HCT116 (cell line): ENCODE measurements around the gene VASH2. TPM values are rescaled to one million over a fixed set of nuclear protein-coding genes. Genes with fewer than 3 reads are reported as not detected.

Experiments used
- ATAC-seq: fragments of 200-7000 bp; cut with Tn5 transposase; 2 replicates; pipeline ENCODE4 v1.9.1; 2020; ENCODE audit warnings: mild to moderate bottlenecking, moderate library complexity
- BruUV-seq: library from RNA; stranded (reverse); fragments of 400-500 nt; replicated peaks from 2 replicates; lab custom pipeline; 2021; lab: Mats Ljungman, UMichigan
- CTCF ChIA-PET: fragments of 300-600 bp; sonication (Branson Sonifier 250); formaldehyde crosslinking; loops from one replicate; lab custom pipeline; 2021; ENCODE audit warnings: antibody characterized with exemption; lab: Charles Lee
- POLR2A ChIA-PET: fragments of 300-600, 350-600 bp; sonication (Branson Sonifier 250); formaldehyde crosslinking; loops from one replicate; lab custom pipeline; 2021; ENCODE audit warnings: antibody characterized with exemption; lab: Charles Lee
- RAD21 ChIA-PET, 2 experiments: fragments of 300-600 bp; sonication (Branson Sonifier 250); formaldehyde crosslinking; loops; one replicate each; lab custom pipeline; 2023; ENCODE audit warnings: low total read pairs in 2 of 2; ENCODE audit not compliant: uncharacterized antibody in 2 of 2, unreplicated experiment in 2 of 2, low non-redundant PET in 1 of 2; lab: Charles Lee
- DNase-seq: peaks from one replicate; pipeline ENCODE4 v3.0.0-alpha.2; 2010; ENCODE audit warnings: low read depth, low spot score
- H2AFZ ChIP-seq: fragments of 200-600 bp; shearing (Covaris generic), sonication (generic); 2 replicates; pipeline ENCODE4 v1.6.1; 2017; ENCODE audit warnings: low read depth, mixed run types, mixed read lengths, antibody characterized with exemption, low read length; ENCODE audit not compliant: poor library complexity, severe bottlenecking
- H3K27ac ChIP-seq: 2 replicates; pipeline ENCODE4 v1.5.1; 2012; ENCODE audit warnings: low read depth, low read length
- H3K27me3 ChIP-seq: fragments of 200-600 bp; sonication (generic); 2 replicates; pipeline ENCODE4 v1.6.1; 2016; ENCODE audit warnings: mixed run types, low read length, mixed read lengths; ENCODE audit not compliant: insufficient read depth
- H3K36me3 ChIP-seq, 2 experiments: fragments of 200-500 bp in 1 of 2; fragments of 200-600 bp in 1 of 2; sonication (Bioruptor generic) in 1 of 2; sonication (generic) in 1 of 2; 2 replicates each; pipeline versions ENCODE4 v1.5.1 to v1.6.1; 2014 to 2016; ENCODE audit warnings: low read length in 2 of 2, inconsistent platforms in 1 of 2, mixed read lengths in 1 of 2, mixed run types in 1 of 2; ENCODE audit not compliant: insufficient read depth in 2 of 2, control insufficient read depth in 1 of 2
- H3K4me1 ChIP-seq, 2 experiments: fragments of 200-600 bp in 1 of 2; sonication (generic) in 1 of 2; 2 replicates each; pipeline versions ENCODE4 v1.5.1 to v1.6.1; 2012 to 2017; ENCODE audit warnings: low read length in 2 of 2, inconsistent platforms in 1 of 2, mild to moderate bottlenecking in 1 of 2, mixed read lengths in 1 of 2, mixed run types in 1 of 2, moderate library complexity in 1 of 2; ENCODE audit not compliant: insufficient read depth in 2 of 2, control insufficient read depth in 1 of 2
- H3K4me2 ChIP-seq: fragments of 200-600 bp; sonication (generic); 2 replicates; pipeline ENCODE4 v1.6.1; 2017; ENCODE audit warnings: mixed run types, low read length, mixed read lengths
- H3K4me3 ChIP-seq, 2 experiments: fragments of 200-600 bp in 1 of 2; sonication (generic) in 1 of 2; replicated peaks in 1 of 2; 2 replicates each; pipeline ENCODE4 v1.5.1; 2011 to 2016; ENCODE audit warnings: low read length in 2 of 2, control low read depth in 1 of 2, low read depth in 1 of 2, mild to moderate bottlenecking in 1 of 2, mixed read lengths in 1 of 2, mixed run types in 1 of 2
- H3K79me2 ChIP-seq: fragments of 200-600 bp; sonication (generic); 2 replicates; pipeline ENCODE4 v1.6.1; 2017; ENCODE audit warnings: mild to moderate bottlenecking, mixed run types, low read length, moderate library complexity, mixed read lengths; ENCODE audit not compliant: insufficient read depth
- H3K9ac ChIP-seq: fragments of 200-600 bp; sonication (generic); 2 replicates; pipeline ENCODE4 v1.6.1; 2016; ENCODE audit warnings: low read length, mixed read lengths
- H3K9me2 ChIP-seq: fragments of 200-600 bp; sonication (generic), shearing (Covaris generic); 2 replicates; pipeline ENCODE4 v1.6.1; 2017; ENCODE audit warnings: mixed run types, mild to moderate bottlenecking, moderate library complexity; ENCODE audit not compliant: insufficient read depth
- H3K9me3 ChIP-seq, 2 experiments: fragments of 200-500 bp in 1 of 2; fragments of 200-600 bp in 1 of 2; sonication (Bioruptor generic) in 1 of 2; sonication (generic) in 1 of 2; 2 replicates each; pipeline ENCODE4 v1.6.1; 2014 to 2017; ENCODE audit warnings: low read length in 2 of 2, mixed read lengths in 2 of 2, inconsistent platforms in 1 of 2, low read depth in 1 of 2, mild to moderate bottlenecking in 1 of 2, mixed run types in 1 of 2, moderate library complexity in 1 of 2; ENCODE audit not compliant: control insufficient read depth in 1 of 2, insufficient read depth in 1 of 2
- H4K20me1 ChIP-seq: fragments of 200-600 bp; sonication (generic), shearing (Covaris generic); 2 replicates; pipeline ENCODE4 v1.6.1; 2017; ENCODE audit warnings: mixed run types, mild to moderate bottlenecking, moderate library complexity; ENCODE audit not compliant: insufficient read depth
- CBX3 ChIP-seq: IDR thresholded peaks from 2 replicates; pipeline ENCODE4 v1.6.1; 2012; ENCODE audit warnings: low read depth
- CEBPB ChIP-seq: IDR thresholded peaks from 2 replicates; pipeline ENCODE4 v1.6.1; 2012; ENCODE audit warnings: low read depth
- EGR1 ChIP-seq: IDR thresholded peaks from 2 replicates; pipeline ENCODE4 v1.6.1; 2012; ENCODE audit warnings: low read depth
- ELF1 ChIP-seq: IDR thresholded peaks from 2 replicates; pipeline ENCODE4 v1.6.1; 2012; ENCODE audit warnings: low read depth, borderline replicate concordance
- EZH2 ChIP-seq: fragments of 200-600 bp; sonication (generic); IDR thresholded peaks from 2 replicates; pipeline ENCODE4 v1.6.1; 2017; ENCODE audit warnings: antibody characterized with exemption, mixed run types
- EZH2phosphoT487 ChIP-seq: fragments of 200-600 bp; IDR thresholded peaks from 2 replicates; pipeline ENCODE4 v1.6.1; 2018; ENCODE audit warnings: antibody characterized with exemption, borderline replicate concordance
- FOSL1 ChIP-seq: IDR thresholded peaks from 2 replicates; pipeline ENCODE4 v1.6.1; 2012; ENCODE audit warnings: low read depth
- JUND ChIP-seq: IDR thresholded peaks from 2 replicates; pipeline ENCODE4 v1.6.1; 2012
- POLR2AphosphoS5 ChIP-seq: IDR thresholded peaks from 2 replicates; pipeline ENCODE4 v1.6.1; 2011; ENCODE audit warnings: mild to moderate bottlenecking, low read depth, low read length, moderate library complexity
- RAD21 ChIP-seq: IDR thresholded peaks from 2 replicates; pipeline ENCODE4 v1.6.1; 2012; ENCODE audit warnings: low read depth, mild to moderate bottlenecking
- SP1 ChIP-seq: IDR thresholded peaks from 2 replicates; pipeline ENCODE4 v1.6.1; 2012; ENCODE audit warnings: low read depth
- TCF7L2 ChIP-seq: IDR thresholded peaks from 2 replicates; pipeline ENCODE4 v1.7.0; 2011; ENCODE audit warnings: borderline replicate concordance, inconsistent platforms; ENCODE audit not compliant: insufficient read depth, insufficient read length; ENCODE audit errors: extremely low read depth
- YY1 ChIP-seq: IDR thresholded peaks from 2 replicates; pipeline ENCODE4 v1.6.1; 2011; ENCODE audit warnings: low read length, low read depth, moderate library complexity, mild to moderate bottlenecking; ENCODE audit not compliant: insufficient replicate concordance; ENCODE audit errors: extremely low read depth
- ZFX ChIP-seq: fragments of 450-650 bp; IDR thresholded peaks from 2 replicates; pipeline ENCODE4 v1.6.1; 2017
- intact Hi-C: fragments of 100-400 bp; cut with micrococcal nuclease; formaldehyde crosslinking; loops from 2 replicates; pipeline ENCODE4 v1.10.0; 2022
- total RNA-seq: library from RNA; stranded (reverse); gene quantifications from one replicate; pipeline ENCODE4 v1.2.1, GENCODE V29; 2021; ENCODE audit not compliant: unreplicated experiment
- TF ChIP-seq, protein P1 (sequence below): IDR thresholded peaks from 2 replicates; pipeline ENCODE4 v1.6.1; 2012
- TF ChIP-seq, protein P2 (sequence below): IDR thresholded peaks from 2 replicates; pipeline ENCODE4 v1.6.1; 2011; ENCODE audit warnings: mild to moderate bottlenecking, low read length, moderate library complexity; ENCODE audit not compliant: insufficient replicate concordance; ENCODE audit errors: extremely low read depth
- TF ChIP-seq, protein P3 (sequence below), 3 experiments: fragments of 200-600 bp in 1 of 3; sonication (generic) in 1 of 3; IDR thresholded peaks in 2 of 3; conservative IDR thresholded peaks in 1 of 3; 2 replicates each; pipeline ENCODE4 v1.5.1; 2012 to 2017; ENCODE audit warnings: low read depth in 2 of 3, low read length in 2 of 3, antibody characterized with exemption in 1 of 3, borderline replicate concordance in 1 of 3, control low read depth in 1 of 3, mild to moderate bottlenecking in 1 of 3, mixed read lengths in 1 of 3, mixed run types in 1 of 3, moderate library complexity in 1 of 3; ENCODE audit not compliant: insufficient read depth in 1 of 3

VASH2 gene
- total RNA-seq, 1 experiment from 2014 or later: 5.7 TPM

DNA sequence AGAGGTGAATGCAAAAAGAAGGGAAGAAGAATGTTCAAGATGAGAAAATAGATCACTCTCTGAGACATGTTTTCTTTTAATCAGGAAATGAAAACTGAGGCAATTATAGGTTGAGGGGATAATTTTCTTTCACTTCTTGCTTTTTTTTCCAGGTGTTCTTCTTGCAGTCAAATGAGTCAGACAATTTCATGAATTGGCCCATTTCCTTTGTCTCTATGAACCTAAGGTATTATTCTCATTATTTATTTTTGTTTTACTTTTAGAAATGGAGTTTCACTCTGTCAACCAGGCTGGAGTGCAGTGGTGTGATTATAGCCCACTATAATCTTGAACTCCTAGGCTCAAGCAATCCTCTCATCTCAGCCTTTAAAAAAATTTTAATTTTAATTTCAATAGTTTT is 3.5 kb upstream of the VASH2 start:
- Histone ChIP-seq H3K4me2 (no peak overlapping the region), H3K79me2 (no peaks in the 10 kb centered on the region), H3K36me3 (no peaks in the 10 kb centered on the region)
- POLR2A ChIA-PET: interaction anchor here (0.6 kb wide), 1 partner anchor 1106 kb away, joined by 3 read pairs; no protein-coding TSS in a partner anchor
- TF ChIP-seq CEBPB (no peak), RAD21 (no peak), POLR2AphosphoS5 (no peak), ZFX (no peak), EZH2 (no peak), CBX3 (no peak), EZH2phosphoT487 (no peak), ELF1 (no peak), JUND (no peak), FOSL1 (no peak), SP1 (no peak), YY1 (no peak), EGR1 (no peak), TCF7L2 (no peak)
- TF ChIP-seq, protein P1, sequence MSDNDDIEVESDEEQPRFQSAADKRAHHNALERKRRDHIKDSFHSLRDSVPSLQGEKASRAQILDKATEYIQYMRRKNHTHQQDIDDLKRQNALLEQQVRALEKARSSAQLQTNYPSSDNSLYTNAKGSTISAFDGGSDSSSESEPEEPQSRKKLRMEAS: no peak
- TF ChIP-seq, protein P2, sequence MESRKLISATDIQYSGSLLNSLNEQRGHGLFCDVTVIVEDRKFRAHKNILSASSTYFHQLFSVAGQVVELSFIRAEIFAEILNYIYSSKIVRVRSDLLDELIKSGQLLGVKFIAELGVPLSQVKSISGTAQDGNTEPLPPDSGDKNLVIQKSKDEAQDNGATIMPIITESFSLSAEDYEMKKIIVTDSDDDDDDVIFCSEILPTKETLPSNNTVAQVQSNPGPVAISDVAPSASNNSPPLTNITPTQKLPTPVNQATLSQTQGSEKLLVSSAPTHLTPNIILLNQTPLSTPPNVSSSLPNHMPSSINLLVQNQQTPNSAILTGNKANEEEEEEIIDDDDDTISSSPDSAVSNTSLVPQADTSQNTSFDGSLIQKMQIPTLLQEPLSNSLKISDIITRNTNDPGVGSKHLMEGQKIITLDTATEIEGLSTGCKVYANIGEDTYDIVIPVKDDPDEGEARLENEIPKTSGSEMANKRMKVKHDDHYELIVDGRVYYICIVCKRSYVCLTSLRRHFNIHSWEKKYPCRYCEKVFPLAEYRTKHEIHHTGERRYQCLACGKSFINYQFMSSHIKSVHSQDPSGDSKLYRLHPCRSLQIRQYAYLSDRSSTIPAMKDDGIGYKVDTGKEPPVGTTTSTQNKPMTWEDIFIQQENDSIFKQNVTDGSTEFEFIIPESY: no peak
- TF ChIP-seq, protein P3, sequence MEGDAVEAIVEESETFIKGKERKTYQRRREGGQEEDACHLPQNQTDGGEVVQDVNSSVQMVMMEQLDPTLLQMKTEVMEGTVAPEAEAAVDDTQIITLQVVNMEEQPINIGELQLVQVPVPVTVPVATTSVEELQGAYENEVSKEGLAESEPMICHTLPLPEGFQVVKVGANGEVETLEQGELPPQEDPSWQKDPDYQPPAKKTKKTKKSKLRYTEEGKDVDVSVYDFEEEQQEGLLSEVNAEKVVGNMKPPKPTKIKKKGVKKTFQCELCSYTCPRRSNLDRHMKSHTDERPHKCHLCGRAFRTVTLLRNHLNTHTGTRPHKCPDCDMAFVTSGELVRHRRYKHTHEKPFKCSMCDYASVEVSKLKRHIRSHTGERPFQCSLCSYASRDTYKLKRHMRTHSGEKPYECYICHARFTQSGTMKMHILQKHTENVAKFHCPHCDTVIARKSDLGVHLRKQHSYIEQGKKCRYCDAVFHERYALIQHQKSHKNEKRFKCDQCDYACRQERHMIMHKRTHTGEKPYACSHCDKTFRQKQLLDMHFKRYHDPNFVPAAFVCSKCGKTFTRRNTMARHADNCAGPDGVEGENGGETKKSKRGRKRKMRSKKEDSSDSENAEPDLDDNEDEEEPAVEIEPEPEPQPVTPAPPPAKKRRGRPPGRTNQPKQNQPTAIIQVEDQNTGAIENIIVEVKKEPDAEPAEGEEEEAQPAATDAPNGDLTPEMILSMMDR (IDR thresholded peaks at IDR 0.05 in 2 of 3, conservative IDR thresholded peaks at IDR 0.05 in 1 of 3; ENCODE audit: borderline replicate concordance in 1 of 3, insufficient read depth in 1 of 3, low read depth in 2 of 3, low read length in 2 of 3): no peak
- TF ChIP-seq, all 23 proteins: peak for 0
- BruUV-seq: no TSS peak
- H3K27ac ChIP-seq: no peak overlapping the region
- ChIA-PET CTCF (no interaction called here), RAD21 (no interaction called here)
- H3K4me3 ChIP-seq: no peak overlapping the region
- peaks cover 2 to 13% of the 10 kb centered on the region in 2 experiments; a peak in 3 of 4 replicates for H3K4me1 ChIP-seq
- no peaks in the 10 kb centered on the region for H3K27me3 ChIP-seq
- H3K9ac ChIP-seq: no peak overlapping the region
- no peak for ATAC-seq
- H3K9me2 ChIP-seq: no peaks in the 10 kb centered on the region
- no peak overlapping the region for H2AFZ ChIP-seq
- no peaks in the 10 kb centered on the region for H3K9me3 ChIP-seq
- intact Hi-C loops: no loop called here
- H4K20me1 ChIP-seq: no peaks in the 10 kb centered on the region
- DNase-seq: no peak
